GM18517 (cell line): Measurements from ENCODE around the gene DOK5.

Source experiments
- ATAC-seq: cut with Tn5 transposase; IDR thresholded peaks from one replicate; pipeline ENCODE4 v1.9.1; 2021; ENCODE audit warnings: mild to moderate bottlenecking, moderate library complexity; ENCODE audit not compliant: unreplicated experiment

The DOK5 gene

GRCh38 chr20:54606380-54606779 lies 131.0 kb downstream of the DOK5 start:
- ATAC-seq, result no peak

DNA sequence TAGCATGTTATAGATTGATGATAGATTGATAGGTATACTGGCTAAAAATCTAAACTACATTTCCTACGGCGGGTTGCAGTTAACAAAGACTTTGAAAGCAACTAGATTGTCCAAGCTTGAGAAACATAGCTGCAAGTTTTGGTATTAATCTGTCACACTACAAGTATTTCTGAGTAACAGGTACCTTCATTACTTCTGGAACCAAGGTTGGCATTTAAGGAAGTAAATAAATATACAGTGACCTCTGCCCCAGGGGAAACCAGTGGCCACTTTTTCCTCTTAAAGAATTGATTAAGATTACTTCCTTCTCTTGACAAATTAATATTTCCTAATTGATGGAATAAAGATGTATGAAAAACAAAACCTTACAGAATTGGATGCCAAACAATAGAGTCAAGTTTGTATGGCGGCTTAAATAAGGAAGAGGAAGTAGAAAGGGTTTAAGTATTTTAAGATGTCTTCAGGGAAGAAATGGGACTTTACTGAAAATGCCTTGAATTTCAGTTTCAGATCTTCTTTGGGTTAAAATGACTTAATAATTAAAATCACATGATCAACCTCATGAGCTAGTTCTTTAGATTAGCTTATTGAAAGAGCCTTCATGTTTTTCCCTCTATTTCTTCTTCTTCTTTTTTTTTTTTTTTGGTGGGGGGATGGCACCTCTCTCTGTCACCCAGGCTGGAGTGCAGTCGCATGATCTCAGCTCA lies 132.8 kb downstream of the DOK5 start:
- no peak for ATAC-seq

DNA sequence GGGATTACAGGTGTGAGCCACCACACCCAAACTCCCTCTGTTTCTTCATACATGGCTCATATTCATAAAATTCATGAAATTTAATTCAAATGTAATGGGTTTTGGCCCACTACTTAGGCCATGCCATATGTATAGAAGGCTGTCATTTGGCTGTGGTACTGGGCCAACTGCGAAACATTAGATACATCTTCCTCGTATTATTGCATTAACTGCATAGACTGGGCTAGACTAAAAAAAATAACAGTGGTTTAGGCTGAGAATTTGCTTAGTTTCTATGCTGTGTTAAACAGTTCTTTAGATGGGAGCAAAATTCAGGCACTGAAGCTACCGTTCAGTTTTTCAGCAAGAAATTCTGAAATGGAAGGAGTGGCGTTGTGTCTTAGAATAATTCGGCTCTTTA lies 133.6 kb downstream of the DOK5 start:
- ATAC-seq, result no peak

DNA sequence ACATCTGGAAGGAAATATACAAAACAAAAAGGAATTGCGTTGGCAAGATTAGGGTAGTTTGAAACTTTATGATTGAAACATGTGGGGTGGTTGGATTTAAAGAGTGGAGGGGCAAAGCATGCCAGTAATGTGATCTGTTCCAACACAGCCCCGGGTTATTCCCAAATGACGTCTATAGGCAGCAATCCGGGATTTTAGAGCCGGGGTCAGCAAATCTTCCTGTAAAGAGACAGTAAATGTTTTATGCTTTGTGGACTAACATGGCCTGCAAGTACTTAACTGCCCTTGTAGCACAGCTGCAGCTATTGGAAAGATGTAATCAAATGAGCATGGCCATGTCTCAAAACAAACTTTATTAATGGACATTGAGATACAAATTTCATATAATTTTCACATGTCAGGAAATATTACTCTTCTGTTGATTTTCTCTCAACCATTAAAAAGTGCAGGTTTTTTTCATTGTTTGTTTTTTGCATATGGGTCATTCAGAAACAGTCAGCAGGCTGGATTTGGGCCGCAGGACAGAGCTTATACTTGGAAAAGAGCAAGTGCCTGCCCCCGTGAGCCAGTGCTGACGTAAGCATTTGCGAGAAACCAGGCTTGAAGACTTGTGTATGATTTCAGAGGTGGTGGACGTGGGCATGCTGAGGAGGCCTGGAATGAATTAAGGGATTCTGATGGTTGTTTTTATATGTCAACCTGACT lies 136.5 kb downstream of the DOK5 start:
- no peak for ATAC-seq

- ATAC-seq, result no peak
These were observed 143.0 kb downstream of the DOK5 start for GRCh38 chr20:54618412-54618811.

GRCh38 chr20:54619181-54619580 lies 143.8 kb downstream of the DOK5 start:
- ATAC-seq, result no peak

GRCh38 chr20:54619682-54620081 lies 144.3 kb downstream of the DOK5 start:
- ATAC-seq, result no peak

DNA sequence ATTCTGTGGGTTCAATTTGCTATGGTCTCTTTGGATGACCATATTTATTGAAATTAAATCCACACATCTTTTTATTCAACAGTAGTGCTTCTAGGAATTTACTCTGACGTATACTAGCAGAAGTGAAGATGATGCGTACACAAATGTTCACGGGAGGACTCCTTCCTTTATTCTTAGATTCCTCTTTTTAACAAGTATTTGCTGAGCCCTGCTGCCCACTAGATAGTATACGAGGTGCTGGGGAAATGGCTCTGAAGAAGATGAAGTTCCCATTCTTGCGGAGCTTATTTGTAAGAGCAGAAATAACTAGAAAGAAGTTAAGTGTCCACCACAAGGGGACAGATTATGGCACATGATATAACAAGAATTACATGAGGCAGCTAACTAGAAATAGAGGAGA lies 145.2 kb downstream of the DOK5 start:
- no peak for ATAC-seq

DNA sequence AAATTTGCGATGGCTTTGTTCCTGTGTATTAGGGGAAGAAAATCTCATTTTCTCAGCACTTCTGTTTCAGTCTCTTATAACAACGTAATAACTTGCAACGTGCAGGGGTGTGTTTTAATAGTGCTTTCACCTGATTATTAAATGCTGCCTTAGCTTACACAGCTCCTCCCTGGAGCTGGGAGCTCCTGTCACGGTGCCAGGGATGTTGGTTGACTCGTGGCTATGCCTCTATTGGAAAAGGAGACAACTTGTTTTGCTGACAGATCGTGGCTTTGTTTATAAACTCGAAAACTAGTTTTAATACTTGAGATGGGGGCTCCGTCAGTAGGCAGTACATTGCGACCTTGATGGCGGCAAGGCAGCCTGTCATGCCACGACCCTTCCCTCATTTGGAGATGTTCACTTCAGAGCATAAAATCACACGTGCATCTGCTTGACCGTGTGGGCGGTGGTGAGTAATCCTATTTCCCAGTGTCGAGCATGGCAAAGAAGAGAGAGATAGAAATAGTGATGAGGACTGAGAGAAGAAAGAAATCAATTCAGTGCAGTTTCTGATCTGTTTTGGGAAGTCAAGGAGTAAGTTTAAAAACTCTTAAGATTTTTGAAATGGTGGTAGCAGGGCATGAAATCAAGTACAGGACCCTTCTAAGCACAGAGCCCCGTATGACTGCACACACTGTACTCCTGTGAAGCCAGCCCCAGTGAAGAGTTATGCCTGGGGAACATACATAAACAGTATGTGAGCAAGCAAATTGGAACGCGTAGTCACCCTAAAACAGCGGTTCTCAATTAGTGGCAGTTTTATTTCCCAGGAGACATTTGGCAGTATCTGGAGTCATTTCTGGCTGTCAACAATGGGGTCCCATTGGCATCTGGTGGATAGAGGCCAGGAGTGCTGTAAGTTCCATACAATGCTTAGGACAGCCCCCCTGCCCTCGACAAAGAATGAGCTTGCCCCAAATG lies 147.2 kb downstream of the DOK5 start:
- ATAC-seq, result no peak

DNA sequence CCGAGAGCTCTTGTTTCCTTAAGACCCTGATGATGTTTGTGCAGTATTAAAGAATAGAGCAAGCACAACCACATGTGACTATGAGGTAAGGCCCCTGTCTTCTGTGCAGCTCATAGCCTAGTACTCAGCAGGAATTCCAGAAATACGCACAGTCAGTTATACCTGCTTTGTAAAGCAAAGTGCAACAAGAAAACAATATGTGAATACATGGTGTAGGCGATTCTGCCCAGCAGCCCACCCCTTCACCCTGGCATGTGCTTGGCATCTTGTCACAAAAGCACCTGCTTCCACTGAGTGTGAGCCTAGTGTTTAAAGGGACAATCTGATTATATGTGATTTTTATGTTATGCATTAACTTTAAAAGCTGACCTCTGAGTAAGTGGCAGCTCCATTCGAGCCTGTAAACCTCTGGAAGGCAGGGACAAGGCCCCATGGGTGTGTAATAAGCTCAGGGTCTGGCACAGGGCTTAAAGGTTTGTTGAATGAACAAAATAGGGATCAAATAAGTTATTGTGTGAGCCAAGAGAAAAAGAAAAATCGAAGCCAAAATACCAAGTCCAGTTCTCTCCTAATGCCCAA lies 148.7 kb downstream of the DOK5 start:
- ATAC-seq, result no peak

DNA sequence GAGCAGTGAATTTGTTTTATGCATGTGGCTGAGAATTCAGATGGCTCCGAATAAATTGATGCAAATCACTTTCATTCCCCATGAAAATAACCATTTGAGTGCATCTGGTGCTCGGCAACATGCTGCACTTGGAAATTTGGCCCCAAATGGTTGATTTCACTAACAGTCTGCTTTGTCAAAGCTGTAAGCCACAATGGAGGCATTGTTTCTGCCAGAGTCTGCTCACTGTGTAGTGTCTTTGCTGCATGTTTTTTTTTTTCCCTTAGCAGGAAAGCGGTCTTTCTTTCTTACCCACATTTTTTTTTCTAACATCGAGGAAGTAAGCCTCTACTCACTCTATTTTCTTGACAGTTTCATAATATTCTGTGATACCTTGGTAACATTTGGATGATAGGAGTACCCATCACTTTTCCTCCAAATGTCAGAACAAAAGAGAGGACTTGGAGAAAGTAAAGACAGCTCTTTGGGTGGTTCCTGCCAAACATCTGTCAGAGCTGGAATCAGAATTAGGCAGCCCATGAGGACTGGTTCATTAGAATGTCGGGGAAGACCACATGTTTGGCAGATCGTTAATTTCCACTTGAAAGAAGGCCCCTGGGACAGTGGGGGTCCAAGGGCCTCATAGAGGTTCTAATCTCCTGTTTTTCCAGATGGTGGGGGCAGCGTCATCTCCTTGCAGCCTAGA lies 149.5 kb downstream of the DOK5 start:
- ATAC-seq, result no peak

- no peak for ATAC-seq
These were observed 150.1 kb downstream of the DOK5 start for GRCh38 chr20:54625497-54625896.

DNA sequence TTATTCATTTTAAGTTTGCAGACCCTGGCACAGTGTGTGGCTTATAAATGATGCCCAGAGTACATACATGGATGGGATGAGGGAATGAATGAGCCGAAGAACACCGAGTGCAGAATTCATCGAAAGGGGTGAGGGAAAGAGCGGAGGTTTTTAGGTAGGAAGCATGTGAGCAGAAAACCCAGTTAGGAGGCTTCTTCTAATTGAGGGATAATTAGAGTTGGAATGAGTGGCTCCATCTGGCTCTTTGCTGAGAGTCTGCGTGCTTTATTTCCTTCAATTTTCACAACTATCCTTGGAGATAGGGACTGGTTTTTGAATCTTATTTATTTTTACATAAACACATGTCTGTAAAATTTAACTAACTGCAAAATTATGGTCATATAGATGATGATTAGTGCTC lies 150.7 kb downstream of the DOK5 start:
- ATAC-seq, result no peak

DNA sequence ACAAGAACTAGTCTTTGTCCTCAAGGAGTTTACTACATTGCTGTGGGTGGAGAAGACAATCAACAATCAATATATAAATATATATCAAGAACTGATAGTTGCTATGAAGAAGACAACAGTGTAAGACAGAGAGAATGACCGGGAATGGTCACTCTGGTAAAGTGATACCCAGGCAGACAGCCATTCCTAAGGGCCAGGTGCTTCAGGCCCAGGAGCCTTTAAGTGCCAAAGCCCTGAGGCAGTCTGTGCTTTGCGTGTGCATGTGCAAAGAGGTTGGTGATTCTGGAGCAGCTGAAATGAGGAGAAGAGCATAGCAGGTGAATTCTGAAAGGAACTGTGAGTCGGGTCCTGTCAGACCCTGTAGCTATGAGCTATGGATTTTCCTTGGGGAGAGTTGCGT lies 154.2 kb downstream of the DOK5 start:
- ATAC-seq, result no peak

DNA sequence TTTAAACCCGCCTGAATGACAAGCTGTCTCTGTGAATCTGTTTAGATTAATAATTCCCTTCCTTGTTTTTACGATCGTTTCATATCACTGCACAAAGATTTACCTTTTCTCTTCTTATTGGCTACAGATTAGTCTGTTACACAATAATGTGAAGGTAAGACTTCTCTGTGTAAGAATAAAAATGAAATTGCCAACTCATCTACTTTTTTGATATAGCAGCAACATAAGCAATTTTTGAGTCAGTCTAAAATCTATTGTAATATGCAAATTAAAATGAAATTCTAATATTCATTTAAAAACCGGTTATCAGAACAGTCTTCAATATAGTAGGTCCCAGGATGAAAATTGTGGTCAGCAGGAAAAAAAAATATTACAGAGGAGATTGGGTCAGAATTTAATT lies 155.2 kb downstream of the DOK5 start:
- no peak for ATAC-seq

- ATAC-seq, result no peak
These were observed 155.7 kb downstream of the DOK5 start for GRCh38 chr20:54631059-54631458.

- peak; percentile 95 for ATAC-seq
These were observed 158.3 kb downstream of the DOK5 start for GRCh38 chr20:54633374-54634355.

- ATAC-seq, result no peak
These were observed 161.2 kb downstream of the DOK5 start for GRCh38 chr20:54636575-54636974.

- no peak for ATAC-seq
These were observed 164.5 kb downstream of the DOK5 start for GRCh38 chr20:54639941-54640340.
